GM21786 (cell line): ENCODE results near the gene SEC16A.

ENCODE experiments used
- ATAC-seq: cut with Tn5 transposase; IDR thresholded peaks from one replicate; pipeline ENCODE4 v1.9.1; 2021; ENCODE audit not compliant: unreplicated experiment

SEC16A gene

GRCh38 chr9:136466155-136466541 lies 16.7 kb downstream of the SEC16A start:
- no peak for ATAC-seq

GRCh38 chr9:136465500-136466154 lies 17.2 kb downstream of the SEC16A start:
- ATAC-seq: no peak

- ATAC-seq: no peak
These were observed 18.6 kb downstream of the SEC16A start for GRCh38 chr9:136464241-136464640.

GRCh38 chr9:136463578-136463977 lies 19.3 kb downstream of the SEC16A start:
- no peak for ATAC-seq

- no peak for ATAC-seq
These were observed 20.2 kb downstream of the SEC16A start for GRCh38 chr9:136462664-136463063.

- no peak for ATAC-seq
These were observed 22.0 kb downstream of the SEC16A start for GRCh38 chr9:136460772-136461325.

GRCh38 chr9:136459425-136459824 lies 23.4 kb downstream of the SEC16A start:
- no peak for ATAC-seq

GRCh38 chr9:136457326-136457725 lies 25.5 kb downstream of the SEC16A start:
- ATAC-seq: no peak

GRCh38 chr9:136456258-136456657 lies 26.6 kb downstream of the SEC16A start:
- no peak for ATAC-seq

GRCh38 chr9:136455043-136456002 lies 27.5 kb downstream of the SEC16A start:
- no peak for ATAC-seq

- no peak for ATAC-seq
These were observed 28.6 kb downstream of the SEC16A start for GRCh38 chr9:136454026-136454796.

- no peak for ATAC-seq
These were observed 29.5 kb downstream of the SEC16A start for GRCh38 chr9:136453326-136453725.

- ATAC-seq: no peak
These were observed 31.5 kb downstream of the SEC16A start for GRCh38 chr9:136451221-136451877.

- no peak for ATAC-seq
These were observed 34.2 kb downstream of the SEC16A start for GRCh38 chr9:136448655-136449054.

- ATAC-seq: no peak
These were observed 35.6 kb downstream of the SEC16A start for GRCh38 chr9:136447173-136447778.

- ATAC-seq: no peak
These were observed 37.0 kb downstream of the SEC16A start for GRCh38 chr9:136445799-136446198.

GRCh38 chr9:136444102-136444501 lies 38.7 kb downstream of the SEC16A start:
- ATAC-seq: no peak

- ATAC-seq: no peak
These were observed 39.2 kb downstream of the SEC16A start for GRCh38 chr9:136443687-136444086.

- no peak for ATAC-seq
These were observed 39.8 kb downstream of the SEC16A start for GRCh38 chr9:136443087-136443486.

- ATAC-seq: no peak
These were observed 40.6 kb downstream of the SEC16A start for GRCh38 chr9:136442265-136442664.
